ENCODE data around the gene FSTL5. TPM values are rescaled to one million over a fixed set of nuclear protein-coding genes. Genes with fewer than 3 reads are reported as not detected.

FSTL5 gene
- total and polyA plus RNA-seq, 10 of the 15 experiments (the other 5 are each of a cell fraction or from before 2014, with no cell fraction given): 0.04 to 2.4 (median 0.08) TPM; not detected in 4

- TF ChIP-seq YY1 (IDR thresholded peaks at IDR 0.05; ENCODE audit: low read depth, low read length): no peak
- TF ChIP-seq MLLT1 (IDR thresholded peaks at IDR 0.05): no peak
Observed at GRCh38 chr4:161988946-161989345, 174.9 kb downstream of the FSTL5 start (continued).

DNA sequence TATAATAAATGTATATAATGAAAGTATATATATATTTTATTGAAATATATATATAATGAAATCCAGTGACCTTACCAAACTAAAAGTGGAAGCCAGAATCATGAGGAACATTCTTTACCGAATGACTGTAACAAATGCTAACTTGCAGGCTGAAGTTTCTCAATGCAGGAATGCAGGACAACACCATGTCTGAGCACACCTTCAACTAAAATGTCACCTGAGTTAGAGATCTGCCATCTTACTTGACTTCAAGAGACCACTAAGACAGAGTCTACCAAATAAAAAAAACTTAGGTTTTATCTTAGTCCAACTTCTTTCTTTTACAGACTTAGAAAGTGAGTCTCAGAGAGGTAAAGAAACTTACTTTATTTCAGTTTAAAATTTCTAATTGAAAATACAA is 176.2 kb downstream of the FSTL5 start:
- no peak overlapping the region for H3K27ac ChIP-seq (ENCODE audit: control insufficient read depth, insufficient read depth)
- CTCF ChIA-PET: no interaction called here
- TF ChIP-seq TARDBP (IDR thresholded peaks at IDR 0.05; ENCODE audit: borderline replicate concordance): no peak
- TF ChIP-seq EGR1 (IDR thresholded peaks at IDR 0.05; ENCODE audit: borderline replicate concordance in 1 of 2, low read depth in 2 of 2, low read length in 2 of 2): no peak
- TF ChIP-seq ATF7 (IDR thresholded peaks at IDR 0.05; ENCODE audit: low read depth): no peak
- no peak for TF ChIP-seq BRCA1 (IDR thresholded peaks at IDR 0.05; ENCODE audit: low read depth, low read length)
- no peak for TF ChIP-seq FOXM1 (IDR thresholded peaks at IDR 0.05; ENCODE audit: low read depth, low read length)
- no peak for TF ChIP-seq MYC (IDR thresholded peaks at IDR 0.05; ENCODE audit: insufficient read depth, insufficient read length, insufficient replicate concordance, low read length, severe bottlenecking)
- TF ChIP-seq TCF7 (IDR thresholded peaks at IDR 0.05; ENCODE audit: borderline replicate concordance): no peak
- no peak for TF ChIP-seq SIX5 (IDR thresholded peaks at IDR 0.05; ENCODE audit: low read depth, low read length, severe bottlenecking)
- TF ChIP-seq NR2C1 (IDR thresholded peaks at IDR 0.05): no peak
- no peak for TF ChIP-seq PML (IDR thresholded peaks at IDR 0.05; ENCODE audit: low read length)
- TF ChIP-seq ZBTB40 (IDR thresholded peaks at IDR 0.05; ENCODE audit: borderline replicate concordance): no peak
- no peak for TF ChIP-seq BACH1 (IDR thresholded peaks at IDR 0.05; ENCODE audit: borderline replicate concordance)
- TF ChIP-seq ZBED1 (IDR thresholded peaks at IDR 0.05; ENCODE audit: borderline replicate concordance): no peak
- no peak for TF ChIP-seq BMI1 (IDR thresholded peaks at IDR 0.05; ENCODE audit: borderline replicate concordance)
- no peak for TF ChIP-seq ZNF24 (IDR thresholded peaks at IDR 0.05)
- TF ChIP-seq TCF12 (IDR thresholded peaks at IDR 0.05; ENCODE audit: low read depth, low read length): no peak

More for the DNA sequence above, 176.2 kb downstream of the FSTL5 start:
- no peak overlapping the region for H3K9ac ChIP-seq (ENCODE audit: control insufficient read depth, insufficient read depth, low read length)
- FAIRE-seq (no peak), DNase-seq (ENCODE audit: low read depth, low spot score) (no peak), ATAC-seq (no peak)
- ChIA-PET SMC1A (ENCODE audit: uncharacterized antibody, unreplicated experiment) (no interaction called here), POLR2A (no interaction called here), RAD21 (ENCODE audit: unreplicated experiment) (no interaction called here)
- H3K4me2 ChIP-seq (ENCODE audit: control insufficient read depth, insufficient read depth): no peak overlapping the region
- 0% methylated on average over 1 of the region's 1 CpG for WGBS (ENCODE audit: insufficient coverage, insufficient replicate concordance, low lambda C conversion rate, missing lambda C conversion rate)
- H2AFZ ChIP-seq (ENCODE audit: control insufficient read depth, low read depth, low read length): no peak overlapping the region
- H3K9me3 ChIP-seq (replicated peaks; ENCODE audit: control insufficient read depth, insufficient read depth, low read length): no peaks in the 10 kb centered on the region
- H3K27me3 ChIP-seq (replicated peaks in 1 of 2; ENCODE audit: control insufficient read depth in 2 of 2, insufficient read depth in 2 of 2, low read length in 1 of 2): no peaks in the 10 kb centered on the region
- no peaks in the 10 kb centered on the region for H3K4me1 ChIP-seq (ENCODE audit: control insufficient read depth, insufficient read depth, low read length)
- in situ Hi-C loops (cut with MboI): no loop called here
- no peaks in the 10 kb centered on the region for H4K20me1 ChIP-seq (ENCODE audit: control insufficient read depth, insufficient read depth)
- BruUV-seq (replicated peaks): no TSS peak
- H3K4me3 ChIP-seq: no peak overlapping the region
- H3K79me2 ChIP-seq (ENCODE audit: control insufficient read depth, insufficient read depth, low read length): no peaks in the 10 kb centered on the region
- H3K36me3 ChIP-seq (ENCODE audit: control insufficient read depth in 2 of 2, insufficient read depth in 2 of 2, low read length in 1 of 2): no peaks in the 10 kb centered on the region
- intact Hi-C loops (cut with micrococcal nuclease; ENCODE audit: unreplicated experiment): no loop called here

Measured in GM12878 (cell line).